Right lobe of liver (tissue), 6 donors: Measurements from ENCODE around the gene FOXP1. TPM values are rescaled to one million over a fixed set of nuclear protein-coding genes. Genes with fewer than 3 reads are reported as not detected.
A peak's percentile ranks its signal among the peaks of the same experiment; 100 is the strongest.

Source experiments
- ATAC-seq, 4 donors: fragments of 200-7000 bp; cut with Tn5 transposase; one replicate each; pipeline ENCODE4 v1.9.1; 2020; ENCODE audit warnings: mild to moderate bottlenecking in 4 of 4, moderate library complexity in 4 of 4
- DNase-seq, 3 donors: peaks; one replicate each; pipeline ENCODE4 v3.0.0-alpha.2; 2020
- H3K27ac ChIP-seq, 3 donors: fragments of 200-600 bp; one replicate each; pipeline ENCODE4 v1.8.0; 2022
- H3K27me3 ChIP-seq, 2 donors: fragments of 200-600 bp; one replicate each; pipeline ENCODE4 v1.8.0; 2022
- H3K36me3 ChIP-seq, 4 donors: fragments of 200-600 bp; sonication (generic) in 1 of 4; one replicate each; pipeline versions ENCODE4 v1.5.1 to v1.8.0; 2017 to 2022; ENCODE audit warnings: control low read depth in 1 of 4
- H3K4me1 ChIP-seq, 4 donors: fragments of 200-600 bp; sonication (generic) in 1 of 4; one replicate each; pipeline versions ENCODE4 v1.5.1 to v1.8.0; 2017 to 2022; ENCODE audit warnings: control low read depth in 1 of 4
- H3K4me3 ChIP-seq, 3 donors: fragments of 200-600 bp; one replicate each; pipeline ENCODE4 v1.8.0; 2022
- H3K9me3 ChIP-seq, 4 donors: fragments of 200-600 bp; sonication (generic) in 1 of 4; one replicate each; pipeline versions ENCODE4 v1.5.1 to v1.8.0; 2017 to 2022; ENCODE audit warnings: control low read depth in 1 of 4
- CTCF ChIP-seq, 4 donors: fragments of 200-600 bp in 3 of 4; fragments of 450-650 bp in 1 of 4; IDR thresholded peaks; one replicate each; pipeline versions ENCODE4 v1.5.1 to v1.8.0; 2016 to 2022; ENCODE audit warnings: antibody characterized with exemption in 4 of 4, mild to moderate bottlenecking in 2 of 4
- POLR2A ChIP-seq: fragments of 450-650 bp; IDR thresholded peaks from one replicate; pipeline ENCODE4 v1.6.1; 2017; ENCODE audit warnings: antibody characterized with exemption, mild to moderate bottlenecking
- WGBS: methylation state at CpG from one replicate; pipeline ENCODE4 v1.1.6; 2018; ENCODE audit warnings: low coverage, low lambda C conversion rate; ENCODE audit not compliant: insufficient coverage; ENCODE audit errors: missing lambda C conversion rate; 5-methylcytosine and 5-hydroxymethylcytosine counted together
- intact Hi-C, 2 donors: fragments of 100-400 bp; cut with DNase I; formaldehyde crosslinking; loops; one replicate each; pipeline versions ENCODE4 v1.11.2 to v1.14.1; 2022
- total RNA-seq, 6 experiments: library from RNA; depleted of rRNA in 2 of 6; stranded (reverse); fragments of >200 nt in 2 of 6; fragmentation: NEBNext Ultra II Directional in 3 of 6; extraction: Animal tissue kit (Norgen Biotek cat#: 25700) in 3 of 6; gene quantifications; one replicate each; pipeline versions ENCODE4 v1.1.0 to v1.2.4, GENCODE V29; 2016 to 2023
- donor health status: DM: no; HTN: yes; CAD: no.
- donor health status: DM: no; HTN: no; CAD: no.
- donor health status: DM: no; HTN: no; CAD: no.
- donor health status: DM: no; HTN: yes; CAD: no.
- donor health status: DM: no; HTN: yes; CAD: no.

FOXP1 gene
- total RNA-seq, 6 experiments from 2014 or later = 26.7 to 47.7 (median 35.2) TPM

DNA sequence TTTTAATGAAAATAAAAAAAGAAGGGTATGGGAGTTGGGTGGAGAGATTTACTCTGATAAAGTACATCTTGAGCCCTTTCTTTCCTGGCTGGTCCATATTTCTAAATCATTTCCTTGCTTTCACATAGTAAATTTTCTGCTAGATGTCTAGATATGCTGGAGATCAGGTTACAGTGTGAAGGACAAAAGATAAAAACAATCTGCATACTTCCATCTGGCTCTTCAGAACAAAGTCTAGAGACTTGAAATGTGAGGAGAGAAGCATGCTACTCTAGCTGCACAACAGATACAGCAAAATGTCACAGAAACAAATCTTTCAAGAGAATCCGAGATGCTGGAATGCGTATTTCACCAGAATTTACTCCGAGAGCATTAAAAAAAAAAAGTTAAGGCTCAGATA, 42.2 kb downstream of the FOXP1 start:
- ATAC-seq = no peak
- intact Hi-C loops = no loop called here
- no peak overlapping the region for H3K27ac ChIP-seq
- no peaks in the 10 kb centered on the region for H3K9me3 ChIP-seq
- H3K4me1 ChIP-seq = peaks cover 0 to 18% (median 5%) of the 10 kb centered on the region in 4 donors
- no peak for DNase-seq
- H3K4me3 ChIP-seq = no peak overlapping the region
- TF ChIP-seq CTCF (IDR thresholded peaks at IDR 0.05) = no peak
- no peak for TF ChIP-seq POLR2A
- 94% methylated on average over 2 of the region's 3 CpGs for WGBS
- no peaks in the 10 kb centered on the region for H3K36me3 ChIP-seq
- H3K27me3 ChIP-seq = no peaks in the 10 kb centered on the region

DNA sequence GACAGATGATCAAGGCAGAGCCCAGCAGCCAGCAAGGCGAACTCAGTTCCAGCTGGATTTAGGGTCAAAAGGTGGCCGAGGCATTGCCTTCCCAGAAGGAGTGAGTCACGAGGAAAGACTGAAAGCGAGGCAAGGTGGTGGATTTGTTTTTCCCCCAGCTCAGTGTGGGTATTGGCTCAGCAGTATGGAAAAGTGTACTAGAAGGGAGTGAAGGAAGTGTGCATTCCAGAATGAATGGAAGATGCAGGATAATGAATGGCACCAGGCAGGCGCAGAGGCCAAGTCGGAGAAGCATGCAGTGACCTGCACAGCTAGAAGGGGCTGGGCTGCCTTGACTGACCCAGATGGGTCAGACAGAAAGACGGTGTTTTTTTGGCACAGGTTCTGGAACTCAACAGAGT, 46.3 kb downstream of the FOXP1 start:
- no peak for DNase-seq
- no peaks in the 10 kb centered on the region for H3K4me1 ChIP-seq
- WGBS = 93% methylated on average over 5 of the region's 7 CpGs

DNA sequence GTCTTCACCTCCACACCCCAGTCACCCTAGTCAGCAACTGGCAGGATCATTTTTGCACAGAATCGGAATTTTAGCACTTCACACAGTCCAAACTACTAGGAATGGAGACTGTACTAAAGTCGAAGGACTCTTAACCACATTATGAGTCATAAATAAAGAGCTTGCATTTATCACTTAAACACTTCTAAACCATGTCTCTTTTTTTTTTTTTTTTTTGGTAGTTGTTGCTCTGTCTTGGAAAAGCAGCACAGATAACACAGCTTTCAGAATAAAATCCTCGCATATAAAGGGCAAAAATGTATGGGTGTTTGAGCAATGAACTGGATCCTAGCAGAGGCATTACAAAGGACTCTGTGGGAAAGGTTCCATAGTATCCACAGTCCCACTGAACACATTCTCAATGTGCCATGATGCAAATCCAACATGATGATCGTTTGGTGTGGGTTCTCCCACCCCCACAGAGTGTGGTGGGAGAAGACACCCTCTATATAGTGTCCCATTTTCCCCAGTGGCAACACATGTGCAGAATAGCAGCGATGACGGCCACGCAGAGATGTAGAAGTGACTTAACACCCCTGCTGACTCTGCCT, 47.1 kb downstream of the FOXP1 start:
- intact Hi-C loops = no loop called here
- ATAC-seq (no peak), DNase-seq (no peak)
- no peaks in the 10 kb centered on the region for H3K27me3 ChIP-seq
- H3K4me1 ChIP-seq = no peaks in the 10 kb centered on the region
- 63% methylated on average over 4 of the region's 7 CpGs for WGBS
- H3K36me3 ChIP-seq = no peaks in the 10 kb centered on the region
- H3K27ac ChIP-seq = no peak overlapping the region
- H3K4me3 ChIP-seq = no peak overlapping the region
- no peak for TF ChIP-seq POLR2A
- no peak for TF ChIP-seq CTCF (IDR thresholded peaks at IDR 0.05)
- no peaks in the 10 kb centered on the region for H3K9me3 ChIP-seq

More for the DNA sequence above, 46.3 kb downstream of the FOXP1 start:
- no peak for TF ChIP-seq POLR2A
- intact Hi-C loops = no loop called here
- Histone ChIP-seq H3K27me3 (no peaks in the 10 kb centered on the region), H3K36me3 (no peaks in the 10 kb centered on the region), H3K27ac (no peak overlapping the region), H3K4me3 (no peak overlapping the region), H3K9me3 (no peaks in the 10 kb centered on the region)
- ATAC-seq = no peak

GRCh38 chr3:71533588-71533987, 49.9 kb downstream of the FOXP1 start:
- H3K27me3 ChIP-seq = no peaks in the 10 kb centered on the region
- H3K9me3 ChIP-seq = no peaks in the 10 kb centered on the region
- WGBS = 100% methylated on average over 4 of the region's 4 CpGs
- H3K4me1 ChIP-seq = no peaks in the 10 kb centered on the region
- no peak for TF ChIP-seq POLR2A
- DNase-seq = no peak
- ATAC-seq = no peak
- no peak overlapping the region for H3K27ac ChIP-seq
- no peaks in the 10 kb centered on the region for H3K36me3 ChIP-seq
- intact Hi-C loops = no loop called here
- no peak overlapping the region for H3K4me3 ChIP-seq

GRCh38 chr3:71532639-71533395, 50.7 kb downstream of the FOXP1 start:
- no peak for DNase-seq
- 80% methylated on average over 6 of the region's 6 CpGs for WGBS

More at GRCh38 chr3:71532639-71533395, 50.7 kb downstream of the FOXP1 start:
- Histone ChIP-seq H3K27me3 (no peaks in the 10 kb centered on the region), H3K4me3 (no peak overlapping the region), H3K27ac (no peak overlapping the region), H3K4me1 (no peaks in the 10 kb centered on the region), H3K36me3 (no peaks in the 10 kb centered on the region), H3K9me3 (no peaks in the 10 kb centered on the region)
- TF ChIP-seq POLR2A (no peak), CTCF (IDR thresholded peaks at IDR 0.05) (no peak)
- intact Hi-C loops = no loop called here
- peak in 1 of 4 donors; percentile 26 for ATAC-seq
